HCT116 (cell line): Measurements from ENCODE around the gene TMCO1. TPM values are rescaled to one million over a fixed set of nuclear protein-coding genes. Genes with fewer than 3 reads are reported as not detected.

Experiments
- ATAC-seq: fragments of 200-7000 bp; cut with Tn5 transposase; 2 replicates; pipeline ENCODE4 v1.9.1; 2020; ENCODE audit warnings: mild to moderate bottlenecking, moderate library complexity
- BruUV-seq: library from RNA; stranded (reverse); fragments of 400-500 nt; replicated peaks from 2 replicates; lab custom pipeline; 2021; lab: Mats Ljungman, UMichigan
- CTCF ChIA-PET: fragments of 300-600 bp; sonication (Branson Sonifier 250); formaldehyde crosslinking; loops from one replicate; lab custom pipeline; 2021; ENCODE audit warnings: antibody characterized with exemption; lab: Charles Lee
- POLR2A ChIA-PET: fragments of 300-600, 350-600 bp; sonication (Branson Sonifier 250); formaldehyde crosslinking; loops from one replicate; lab custom pipeline; 2021; ENCODE audit warnings: antibody characterized with exemption; lab: Charles Lee
- RAD21 ChIA-PET, 2 experiments: fragments of 300-600 bp; sonication (Branson Sonifier 250); formaldehyde crosslinking; loops; one replicate each; lab custom pipeline; 2023; ENCODE audit warnings: low total read pairs in 2 of 2; ENCODE audit not compliant: uncharacterized antibody in 2 of 2, unreplicated experiment in 2 of 2, low non-redundant PET in 1 of 2; lab: Charles Lee
- DNase-seq: peaks from one replicate; pipeline ENCODE4 v3.0.0-alpha.2; 2010; ENCODE audit warnings: low read depth, low spot score
- H2AFZ ChIP-seq: fragments of 200-600 bp; shearing (Covaris generic), sonication (generic); 2 replicates; pipeline ENCODE4 v1.6.1; 2017; ENCODE audit warnings: low read depth, mixed run types, mixed read lengths, antibody characterized with exemption, low read length; ENCODE audit not compliant: poor library complexity, severe bottlenecking
- H3K27ac ChIP-seq: 2 replicates; pipeline ENCODE4 v1.5.1; 2012; ENCODE audit warnings: low read depth, low read length
- H3K27me3 ChIP-seq: fragments of 200-600 bp; sonication (generic); 2 replicates; pipeline ENCODE4 v1.6.1; 2016; ENCODE audit warnings: mixed run types, low read length, mixed read lengths; ENCODE audit not compliant: insufficient read depth
- H3K36me3 ChIP-seq, 2 experiments: fragments of 200-500 bp in 1 of 2; fragments of 200-600 bp in 1 of 2; sonication (Bioruptor generic) in 1 of 2; sonication (generic) in 1 of 2; 2 replicates each; pipeline versions ENCODE4 v1.5.1 to v1.6.1; 2014 to 2016; ENCODE audit warnings: low read length in 2 of 2, inconsistent platforms in 1 of 2, mixed read lengths in 1 of 2, mixed run types in 1 of 2; ENCODE audit not compliant: insufficient read depth in 2 of 2, control insufficient read depth in 1 of 2
- H3K4me1 ChIP-seq, 2 experiments: fragments of 200-600 bp in 1 of 2; sonication (generic) in 1 of 2; 2 replicates each; pipeline versions ENCODE4 v1.5.1 to v1.6.1; 2012 to 2017; ENCODE audit warnings: low read length in 2 of 2, inconsistent platforms in 1 of 2, mild to moderate bottlenecking in 1 of 2, mixed read lengths in 1 of 2, mixed run types in 1 of 2, moderate library complexity in 1 of 2; ENCODE audit not compliant: insufficient read depth in 2 of 2, control insufficient read depth in 1 of 2
- H3K4me2 ChIP-seq: fragments of 200-600 bp; sonication (generic); 2 replicates; pipeline ENCODE4 v1.6.1; 2017; ENCODE audit warnings: mixed run types, low read length, mixed read lengths
- H3K4me3 ChIP-seq, 2 experiments: fragments of 200-600 bp in 1 of 2; sonication (generic) in 1 of 2; replicated peaks in 1 of 2; 2 replicates each; pipeline ENCODE4 v1.5.1; 2011 to 2016; ENCODE audit warnings: low read length in 2 of 2, control low read depth in 1 of 2, low read depth in 1 of 2, mild to moderate bottlenecking in 1 of 2, mixed read lengths in 1 of 2, mixed run types in 1 of 2
- H3K79me2 ChIP-seq: fragments of 200-600 bp; sonication (generic); 2 replicates; pipeline ENCODE4 v1.6.1; 2017; ENCODE audit warnings: mild to moderate bottlenecking, mixed run types, low read length, moderate library complexity, mixed read lengths; ENCODE audit not compliant: insufficient read depth
- H3K9ac ChIP-seq: fragments of 200-600 bp; sonication (generic); 2 replicates; pipeline ENCODE4 v1.6.1; 2016; ENCODE audit warnings: low read length, mixed read lengths
- H3K9me2 ChIP-seq: fragments of 200-600 bp; sonication (generic), shearing (Covaris generic); 2 replicates; pipeline ENCODE4 v1.6.1; 2017; ENCODE audit warnings: mixed run types, mild to moderate bottlenecking, moderate library complexity; ENCODE audit not compliant: insufficient read depth
- H3K9me3 ChIP-seq, 2 experiments: fragments of 200-500 bp in 1 of 2; fragments of 200-600 bp in 1 of 2; sonication (Bioruptor generic) in 1 of 2; sonication (generic) in 1 of 2; 2 replicates each; pipeline ENCODE4 v1.6.1; 2014 to 2017; ENCODE audit warnings: low read length in 2 of 2, mixed read lengths in 2 of 2, inconsistent platforms in 1 of 2, low read depth in 1 of 2, mild to moderate bottlenecking in 1 of 2, mixed run types in 1 of 2, moderate library complexity in 1 of 2; ENCODE audit not compliant: control insufficient read depth in 1 of 2, insufficient read depth in 1 of 2
- H4K20me1 ChIP-seq: fragments of 200-600 bp; sonication (generic), shearing (Covaris generic); 2 replicates; pipeline ENCODE4 v1.6.1; 2017; ENCODE audit warnings: mixed run types, mild to moderate bottlenecking, moderate library complexity; ENCODE audit not compliant: insufficient read depth
- ATF3 ChIP-seq: IDR thresholded peaks from 2 replicates; pipeline ENCODE4 v1.6.1; 2012
- CBX3 ChIP-seq: IDR thresholded peaks from 2 replicates; pipeline ENCODE4 v1.6.1; 2012; ENCODE audit warnings: low read depth
- EGR1 ChIP-seq: IDR thresholded peaks from 2 replicates; pipeline ENCODE4 v1.6.1; 2012; ENCODE audit warnings: low read depth
- ELF1 ChIP-seq: IDR thresholded peaks from 2 replicates; pipeline ENCODE4 v1.6.1; 2012; ENCODE audit warnings: low read depth, borderline replicate concordance
- EZH2 ChIP-seq: fragments of 200-600 bp; sonication (generic); IDR thresholded peaks from 2 replicates; pipeline ENCODE4 v1.6.1; 2017; ENCODE audit warnings: antibody characterized with exemption, mixed run types
- JUND ChIP-seq: IDR thresholded peaks from 2 replicates; pipeline ENCODE4 v1.6.1; 2012
- MAX ChIP-seq: IDR thresholded peaks from 2 replicates; pipeline ENCODE4 v1.6.1; 2012
- POLR2A ChIP-seq: IDR thresholded peaks from 2 replicates; pipeline ENCODE4 v1.7.0; 2011; ENCODE audit warnings: borderline replicate concordance; ENCODE audit not compliant: insufficient read depth, insufficient read length; ENCODE audit errors: extremely low read depth
- POLR2AphosphoS5 ChIP-seq: IDR thresholded peaks from 2 replicates; pipeline ENCODE4 v1.6.1; 2011; ENCODE audit warnings: mild to moderate bottlenecking, low read depth, low read length, moderate library complexity
- RAD21 ChIP-seq: IDR thresholded peaks from 2 replicates; pipeline ENCODE4 v1.6.1; 2012; ENCODE audit warnings: low read depth, mild to moderate bottlenecking
- SP1 ChIP-seq: IDR thresholded peaks from 2 replicates; pipeline ENCODE4 v1.6.1; 2012; ENCODE audit warnings: low read depth
- TCF7L2 ChIP-seq: IDR thresholded peaks from 2 replicates; pipeline ENCODE4 v1.7.0; 2011; ENCODE audit warnings: borderline replicate concordance, inconsistent platforms; ENCODE audit not compliant: insufficient read depth, insufficient read length; ENCODE audit errors: extremely low read depth
- YY1 ChIP-seq: IDR thresholded peaks from 2 replicates; pipeline ENCODE4 v1.6.1; 2011; ENCODE audit warnings: low read length, low read depth, moderate library complexity, mild to moderate bottlenecking; ENCODE audit not compliant: insufficient replicate concordance; ENCODE audit errors: extremely low read depth
- ZBTB33 ChIP-seq: IDR thresholded peaks from 2 replicates; pipeline ENCODE4 v1.6.1; 2011; ENCODE audit warnings: mild to moderate bottlenecking, low read length, moderate library complexity; ENCODE audit not compliant: insufficient replicate concordance; ENCODE audit errors: extremely low read depth
- ZNF274 ChIP-seq: fragments of 200-500 bp; sonication (Bioruptor generic); IDR thresholded peaks from 2 replicates; pipeline ENCODE4 v1.6.1; 2014; ENCODE audit warnings: mild to moderate bottlenecking, low read depth, low read length, inconsistent platforms
- intact Hi-C: fragments of 100-400 bp; cut with micrococcal nuclease; formaldehyde crosslinking; loops from 2 replicates; pipeline ENCODE4 v1.10.0; 2022
- total RNA-seq: library from RNA; stranded (reverse); gene quantifications from one replicate; pipeline ENCODE4 v1.2.1, GENCODE V29; 2021; ENCODE audit not compliant: unreplicated experiment

Gene TMCO1
- total RNA-seq, 1 experiment from 2014 or later, result 61.2 TPM

- peaks cover 0 to 5% of the 10 kb centered on the region in 2 experiments; a peak in 1 of 4 replicates for H3K4me1 ChIP-seq
- no peaks in the 10 kb centered on the region; the same call in 1 of the 2 replicates for H4K20me1 ChIP-seq
- H3K4me3 ChIP-seq, result no peak overlapping the region
- peaks cover 7 to 12% of the 10 kb centered on the region in 2 experiments; a peak in 2 of 4 replicates for H3K36me3 ChIP-seq
- H3K27me3 ChIP-seq, result no peaks in the 10 kb centered on the region
- DNase-seq (no peak), ATAC-seq (no peak)
- H2AFZ ChIP-seq, result no peak overlapping the region
- TF ChIP-seq MAX (no peak), POLR2AphosphoS5 (no peak), RAD21 (no peak), EZH2 (no peak), ZNF274 (no peak), JUND (no peak), YY1 (no peak), SP1 (no peak), POLR2A (no peak), EGR1 (no peak), TCF7L2 (no peak), ELF1 (no peak), CBX3 (no peak), ATF3 (no peak), ZBTB33 (no peak)
- H3K27ac ChIP-seq, result no peak overlapping the region
- H3K9ac ChIP-seq, result no peak overlapping the region
- H3K9me2 ChIP-seq, result no peaks in the 10 kb centered on the region
- CTCF ChIA-PET, result interaction anchor here (1.0 kb wide), 1 partner anchor 188 kb away, joined by 3 read pairs; no protein-coding TSS in a partner anchor
- no peak overlapping the region for H3K4me2 ChIP-seq
- no TSS peak for BruUV-seq
- POLR2A ChIA-PET, result no interaction called here
- RAD21 ChIA-PET, result no interaction called here
- no peaks in the 10 kb centered on the region for H3K9me3 ChIP-seq
- intact Hi-C loops, result no loop called here
- no peaks in the 10 kb centered on the region for H3K79me2 ChIP-seq
Measured at GRCh38 chr1:165726169-165726568, 42.5 kb downstream of the TMCO1 start.
